GM21423 (cell line): ENCODE results near the gene BBS1.
A peak's percentile ranks its signal among the peaks of the same experiment; 100 is the strongest.

ENCODE experiments used
- ATAC-seq: cut with Tn5 transposase; IDR thresholded peaks from one replicate; pipeline ENCODE4 v1.9.1; 2021; ENCODE audit warnings: mild to moderate bottlenecking, moderate library complexity; ENCODE audit not compliant: unreplicated experiment

BBS1 gene

DNA sequence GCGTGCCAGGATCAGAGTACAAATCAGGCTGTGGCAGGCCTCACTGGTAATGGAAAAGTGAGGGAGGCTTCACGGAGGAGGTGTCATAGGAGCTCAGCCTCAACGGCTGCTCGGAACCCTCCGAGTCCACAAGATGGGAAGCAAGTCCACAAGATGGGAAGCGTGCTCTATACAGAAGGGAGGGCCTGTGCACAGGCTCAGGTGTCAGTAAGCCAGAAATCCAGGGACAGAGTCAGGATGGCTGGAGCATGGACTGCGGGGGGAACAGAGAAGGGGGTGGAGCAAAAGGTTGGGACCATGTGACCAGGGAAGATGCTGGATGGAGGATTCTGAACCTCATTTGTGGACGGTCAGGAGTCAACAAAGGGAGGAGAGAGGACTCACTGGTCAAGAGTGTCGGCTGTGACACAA is 33.6 kb upstream of the BBS1 start:
- no peak for ATAC-seq

DNA sequence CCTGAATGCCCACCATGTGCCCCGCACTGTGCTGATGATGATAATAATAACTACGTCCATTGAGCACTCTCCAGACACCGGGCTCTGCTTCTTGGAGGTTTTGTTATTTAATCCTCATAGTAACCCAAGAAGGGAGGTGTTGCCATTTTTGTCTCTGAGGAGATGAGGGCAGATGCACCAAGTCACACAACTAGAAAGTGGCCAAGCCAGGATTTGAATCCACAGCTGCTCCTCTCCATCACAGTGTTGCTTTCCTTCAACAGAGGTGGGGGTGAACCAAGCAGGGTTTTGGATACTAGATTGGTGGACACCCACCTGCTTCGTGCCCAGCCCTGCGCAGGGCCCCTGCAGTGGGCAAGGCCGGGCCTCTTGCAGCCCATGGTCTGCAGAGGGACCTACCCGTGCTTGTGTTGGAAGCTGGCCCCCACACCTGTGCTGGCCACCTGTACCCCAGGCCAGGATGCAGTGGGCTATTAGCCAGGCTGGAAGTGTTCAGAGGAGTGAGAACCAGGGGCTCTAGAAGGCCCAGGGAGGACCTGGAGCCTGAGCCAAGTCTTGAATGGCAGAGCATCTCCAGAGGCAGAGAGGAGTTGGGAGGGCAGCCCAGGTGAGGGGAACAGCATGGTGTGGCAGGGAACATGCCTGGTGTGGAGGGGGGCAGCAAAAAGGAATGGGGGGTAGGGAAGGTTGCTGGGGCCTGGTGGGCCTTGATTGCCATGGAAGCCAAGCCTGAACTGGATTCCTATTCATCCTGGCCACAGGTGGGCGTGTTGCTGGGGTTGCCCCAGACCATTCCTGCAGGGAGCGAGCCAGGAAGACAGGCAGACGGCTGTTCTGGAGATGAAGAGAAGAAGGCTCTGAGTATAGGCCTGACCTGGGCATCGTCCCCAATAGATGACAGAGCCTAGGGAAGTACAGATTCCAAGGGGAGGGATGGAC is 32.9 kb upstream of the BBS1 start:
- ATAC-seq: no peak

DNA sequence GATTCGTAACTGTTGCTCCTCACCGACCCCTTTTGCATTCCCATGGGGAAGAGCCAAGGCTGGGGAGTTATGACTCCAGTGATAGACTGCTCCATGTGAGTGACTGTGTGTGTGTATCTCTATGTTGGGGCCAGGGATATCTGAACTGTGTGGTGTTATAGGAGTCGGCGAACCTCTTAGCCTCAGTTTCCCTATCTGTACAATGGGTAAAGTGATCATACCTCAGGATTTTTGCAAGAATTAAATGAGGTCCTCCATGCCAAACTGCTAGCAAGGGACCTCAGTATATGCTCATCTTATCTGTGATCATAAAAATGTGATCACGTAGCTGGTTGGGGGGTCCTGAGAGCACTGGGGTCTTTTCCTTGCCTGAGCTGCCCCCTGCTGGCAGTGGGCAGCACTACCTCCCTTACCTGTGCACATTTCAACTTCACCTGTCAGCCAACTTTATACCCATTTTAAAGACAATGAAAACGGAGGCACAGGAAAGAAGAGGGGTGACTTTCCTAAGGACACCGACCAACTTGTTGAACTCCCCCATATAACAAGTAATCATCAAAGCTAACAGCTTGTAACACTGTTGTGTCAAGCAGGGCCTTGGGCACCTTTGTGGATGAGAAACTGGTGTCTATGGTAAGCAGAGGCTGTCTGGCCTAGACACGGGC is 31.6 kb upstream of the BBS1 start:
- no peak for ATAC-seq

DNA sequence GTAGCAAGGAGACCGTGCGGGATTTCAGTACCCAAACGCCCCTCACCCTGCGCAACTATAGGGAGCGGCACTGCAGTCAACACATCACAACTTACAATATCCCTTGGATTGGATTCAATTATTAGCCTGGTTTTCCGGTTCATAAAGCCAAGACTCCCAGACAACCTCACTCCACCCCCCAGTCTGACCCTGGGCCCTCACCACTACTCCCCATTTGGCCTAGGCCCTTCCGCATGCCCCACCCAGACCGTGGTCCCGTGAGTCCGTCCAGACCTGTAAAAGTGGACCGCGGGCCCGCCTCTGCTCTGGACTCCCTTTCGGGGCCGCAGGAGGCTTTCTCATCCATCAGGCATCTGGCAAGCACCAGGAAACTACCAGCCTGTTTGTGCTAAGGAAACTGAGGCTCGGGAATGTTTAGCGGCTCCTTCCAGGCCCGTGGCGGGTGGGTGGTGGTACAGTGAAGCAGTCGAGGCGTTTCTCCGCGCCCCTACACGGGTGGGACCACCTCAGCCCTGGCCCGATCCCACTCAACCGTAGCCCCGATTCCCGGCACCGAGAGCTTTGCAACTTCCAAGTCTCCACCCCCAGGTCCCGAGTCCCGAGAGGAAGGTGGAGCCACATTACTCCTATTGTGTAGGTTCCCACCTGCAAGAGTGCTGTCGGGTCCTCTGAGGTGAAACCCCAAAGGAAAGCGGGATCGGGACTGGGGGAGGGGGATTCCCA is 30.9 kb upstream of the BBS1 start:
- ATAC-seq: no peak

DNA sequence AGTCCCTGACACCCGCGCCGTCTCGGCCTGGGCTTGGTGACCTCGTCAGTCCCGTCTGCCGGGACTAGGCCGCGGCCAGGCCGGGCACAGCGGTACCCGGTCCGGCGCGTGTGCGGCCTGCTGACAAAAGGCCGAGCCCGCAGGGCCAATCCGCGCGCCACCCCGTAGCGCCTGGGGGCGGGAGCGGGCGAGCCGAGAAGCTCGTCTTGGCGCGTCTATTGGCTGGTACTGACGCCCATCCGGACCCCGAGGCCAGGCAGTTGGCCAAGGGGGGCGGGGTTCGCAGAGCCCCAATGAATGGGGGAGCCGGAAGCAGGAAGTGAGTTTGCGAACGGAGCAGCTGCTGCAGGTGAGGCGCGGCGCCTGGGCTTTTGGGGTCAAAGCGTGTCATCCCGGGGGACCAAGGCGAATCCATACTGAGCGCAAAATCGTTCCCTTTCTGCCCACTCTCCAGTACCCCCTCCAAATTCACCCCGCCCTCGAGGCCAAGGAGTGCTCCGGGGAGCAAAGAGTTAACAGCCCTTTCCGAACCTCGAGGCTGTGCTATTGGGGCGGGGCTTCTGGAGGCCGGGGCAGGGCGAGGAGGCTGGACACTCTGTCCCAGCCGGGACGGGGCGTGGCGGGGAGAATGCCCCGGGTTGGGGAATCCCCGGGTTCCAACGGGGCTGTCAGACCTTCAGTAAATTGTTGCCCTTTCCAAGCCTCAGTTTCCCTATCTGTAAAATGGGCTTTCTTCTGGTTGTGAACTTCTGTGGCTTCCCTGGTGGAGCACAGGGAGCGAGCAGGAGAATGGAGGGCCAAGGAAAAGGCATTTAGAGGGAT is 30.1 kb upstream of the BBS1 start, which contains the start of gene DPP3:
TSS of gene DPP3 (plus strand) at position 318 of the 822 bp plus-strand sequence. CDS start 1,767 bp downstream, outside the sequence.
- peak; percentile 88 for ATAC-seq

DNA sequence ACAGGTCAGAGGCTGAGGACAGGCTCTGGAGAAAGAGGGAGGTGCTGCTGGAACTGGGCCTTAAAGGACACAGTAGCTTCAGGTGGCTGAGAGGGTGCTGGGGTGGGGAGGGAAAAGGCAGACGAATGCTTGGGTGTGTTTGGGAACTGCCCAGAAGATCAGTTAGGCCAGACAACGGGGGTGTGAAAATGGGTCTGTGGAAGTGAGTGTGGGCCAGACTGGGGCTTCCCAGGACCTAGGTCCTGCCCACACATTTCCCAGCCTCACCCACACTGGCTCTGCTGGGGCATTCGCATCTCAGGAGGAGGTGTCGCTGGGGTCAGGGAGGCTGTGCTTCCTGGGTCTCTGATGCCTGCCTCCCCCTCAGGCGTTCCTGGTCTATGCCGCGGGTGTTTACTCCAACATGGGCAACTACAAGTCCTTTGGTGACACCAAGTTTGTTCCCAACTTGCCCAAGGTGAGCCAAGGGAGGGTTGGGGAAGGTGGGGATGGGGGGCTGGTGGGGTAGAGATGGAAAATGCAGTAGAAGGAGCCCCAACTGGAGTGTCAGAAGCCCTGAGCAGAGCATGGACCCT is 25.5 kb upstream of the BBS1 start:
- ATAC-seq: no peak

DNA sequence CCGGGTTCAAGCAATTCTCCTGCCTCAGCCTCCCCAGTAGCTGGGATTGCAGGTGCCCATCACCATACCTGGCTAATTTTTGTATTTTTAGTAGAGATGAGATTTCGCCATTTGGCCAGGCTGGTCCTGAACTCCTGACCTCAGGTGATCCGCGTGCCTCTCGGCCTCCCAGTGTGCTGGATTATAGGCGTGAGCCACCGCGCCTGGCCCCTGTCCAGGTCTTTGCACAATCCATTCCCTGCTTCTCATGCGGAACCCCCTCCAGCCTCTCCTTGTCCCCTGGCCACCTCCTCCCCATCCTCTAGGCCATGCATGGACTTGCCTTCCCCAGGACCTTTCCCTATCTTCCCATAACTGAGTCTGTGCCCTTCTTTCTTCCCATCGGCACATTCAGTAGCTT is 21.5 kb upstream of the BBS1 start:
- no peak for ATAC-seq

DNA sequence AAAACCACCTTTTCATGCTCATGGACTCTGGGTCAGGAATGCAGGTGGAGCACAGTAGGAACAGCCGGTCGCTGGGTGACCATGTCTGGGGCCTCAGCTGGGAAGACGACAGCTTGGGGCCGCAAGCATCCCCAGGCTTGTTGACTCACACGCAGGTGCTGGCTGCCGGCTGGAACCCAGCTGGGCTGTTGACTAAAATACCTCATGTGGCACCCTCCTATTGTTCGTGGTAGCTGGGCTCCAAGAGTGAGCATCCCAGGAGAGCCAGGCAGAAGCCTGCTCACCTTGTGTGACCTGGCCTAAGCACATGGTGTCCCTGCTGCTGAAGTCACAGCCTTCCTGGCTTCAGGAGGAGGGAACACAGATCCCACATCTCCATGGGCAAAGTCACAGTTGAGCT is 20.8 kb upstream of the BBS1 start:
- ATAC-seq: no peak

DNA sequence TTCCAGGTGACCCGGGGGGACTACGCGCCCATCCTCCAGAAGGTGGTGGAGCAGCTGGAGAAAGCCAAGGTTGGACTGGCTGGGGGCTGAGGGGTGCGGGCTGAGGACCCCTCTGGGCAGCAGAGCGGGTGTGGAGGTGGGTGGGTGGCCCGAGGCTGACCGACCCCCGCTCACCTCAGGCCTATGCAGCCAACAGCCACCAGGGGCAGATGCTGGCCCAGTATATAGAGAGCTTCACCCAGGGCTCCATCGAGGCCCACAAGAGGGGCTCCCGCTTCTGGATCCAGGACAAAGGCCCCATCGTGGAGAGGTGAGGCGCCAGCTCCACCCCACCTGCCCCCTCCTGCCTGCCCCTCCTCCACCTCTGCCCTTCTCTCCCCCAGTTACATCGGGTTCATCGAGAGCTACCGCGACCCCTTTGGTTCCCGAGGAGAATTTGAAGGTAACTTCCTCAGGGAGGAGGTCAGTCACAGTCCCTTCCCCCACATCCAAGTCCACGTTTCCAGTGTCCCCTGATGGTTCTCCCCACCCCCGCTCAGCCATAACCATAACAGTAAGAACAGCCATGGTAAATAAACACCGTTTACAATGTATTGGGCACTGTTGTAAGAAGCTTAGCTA is 19.0 kb upstream of the BBS1 start:
- ATAC-seq: no peak

DNA sequence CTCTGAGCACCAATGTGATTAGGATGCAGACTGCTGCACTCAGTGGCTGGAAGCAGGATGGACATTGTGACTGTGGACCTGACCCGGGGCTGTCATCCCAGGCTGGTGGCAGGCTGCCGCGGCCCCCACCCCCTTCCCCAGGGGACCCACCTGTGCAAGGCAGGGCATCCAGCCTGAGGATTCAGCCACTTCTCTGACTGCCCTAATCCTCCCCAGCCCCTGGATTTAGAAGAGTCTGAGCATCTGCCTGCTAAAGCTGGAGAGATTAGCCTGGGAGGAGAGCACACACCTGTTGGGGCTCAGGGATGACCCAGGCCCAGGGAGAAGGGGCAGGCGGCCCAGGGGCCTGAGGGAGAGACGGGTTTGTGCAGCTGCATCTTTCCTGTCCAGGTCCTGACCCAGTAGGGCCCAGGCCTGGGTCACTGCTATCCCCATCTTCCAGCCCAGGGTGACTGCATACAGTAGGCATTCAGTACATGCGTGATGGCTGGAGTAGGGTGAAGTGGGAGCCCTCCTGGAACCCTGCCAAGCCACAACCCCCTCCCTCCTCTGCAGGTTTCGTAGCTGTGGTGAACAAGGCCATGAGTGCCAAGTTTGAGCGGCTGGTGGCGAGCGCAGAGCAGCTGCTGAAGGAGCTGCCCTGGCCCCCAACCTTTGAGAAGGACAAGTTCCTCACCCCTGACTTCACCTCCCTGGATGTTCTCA is 18.1 kb upstream of the BBS1 start:
- no peak for ATAC-seq

DNA sequence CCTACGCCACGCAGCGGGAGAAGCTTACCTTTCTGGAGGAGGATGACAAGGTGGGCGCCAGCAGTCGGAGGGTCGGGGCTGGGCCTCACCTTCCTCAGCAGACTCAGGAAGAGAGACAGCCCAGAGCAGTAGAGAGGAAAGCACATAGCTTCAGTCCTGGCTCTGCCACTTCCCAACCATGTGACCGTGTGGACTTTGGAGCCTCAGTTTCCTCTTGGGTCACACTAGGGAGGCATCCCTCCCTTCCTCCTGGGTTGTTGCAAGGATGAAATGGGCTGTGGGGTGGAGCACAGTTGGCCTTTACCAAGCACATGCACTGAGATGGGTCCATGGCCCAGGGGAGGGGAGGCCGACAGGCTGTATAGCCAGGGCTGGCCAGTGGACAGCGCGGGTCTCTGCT is 17.3 kb upstream of the BBS1 start:
- ATAC-seq: no peak

DNA sequence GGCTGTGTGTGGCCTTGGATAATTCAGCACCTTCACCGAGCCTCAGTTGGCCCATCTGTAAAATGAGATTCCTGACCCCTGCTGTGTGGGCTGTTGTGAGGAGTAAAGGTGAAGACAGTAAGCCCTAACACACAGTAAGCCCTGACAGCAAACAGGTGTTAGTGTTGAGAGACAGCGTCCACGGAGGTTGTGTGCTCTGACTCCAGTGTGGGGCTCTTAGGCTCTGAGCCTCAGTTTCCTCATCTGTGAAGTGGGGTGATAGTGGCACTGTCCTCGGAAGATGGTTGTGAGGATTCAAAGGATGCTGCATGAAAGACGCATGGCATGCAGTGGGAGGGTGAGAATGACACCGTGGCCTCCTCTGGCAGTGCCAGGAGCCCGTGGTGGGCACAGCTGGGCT is 16.0 kb upstream of the BBS1 start:
- ATAC-seq: no peak

DNA sequence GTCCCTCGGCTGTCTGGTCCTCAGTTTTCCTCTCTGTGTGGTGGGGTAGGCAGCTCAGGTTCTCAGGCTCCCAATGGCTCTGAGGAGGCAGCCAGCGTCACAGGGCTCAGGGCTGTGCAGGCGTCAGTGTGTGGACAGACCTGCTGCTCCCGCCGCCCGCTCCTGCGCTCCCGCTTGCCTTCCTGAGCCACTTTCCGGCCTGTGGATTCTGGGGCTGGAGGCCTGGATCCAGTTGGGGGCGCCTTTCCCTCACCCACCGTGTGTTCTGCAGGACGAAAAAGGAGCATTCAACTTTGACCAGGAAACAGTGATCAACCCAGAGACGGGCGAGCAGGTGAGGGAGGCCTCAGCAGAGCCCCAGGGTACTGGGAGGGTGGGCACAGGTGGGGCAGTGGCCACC is 15.5 kb upstream of the BBS1 start:
- ATAC-seq: no peak

DNA sequence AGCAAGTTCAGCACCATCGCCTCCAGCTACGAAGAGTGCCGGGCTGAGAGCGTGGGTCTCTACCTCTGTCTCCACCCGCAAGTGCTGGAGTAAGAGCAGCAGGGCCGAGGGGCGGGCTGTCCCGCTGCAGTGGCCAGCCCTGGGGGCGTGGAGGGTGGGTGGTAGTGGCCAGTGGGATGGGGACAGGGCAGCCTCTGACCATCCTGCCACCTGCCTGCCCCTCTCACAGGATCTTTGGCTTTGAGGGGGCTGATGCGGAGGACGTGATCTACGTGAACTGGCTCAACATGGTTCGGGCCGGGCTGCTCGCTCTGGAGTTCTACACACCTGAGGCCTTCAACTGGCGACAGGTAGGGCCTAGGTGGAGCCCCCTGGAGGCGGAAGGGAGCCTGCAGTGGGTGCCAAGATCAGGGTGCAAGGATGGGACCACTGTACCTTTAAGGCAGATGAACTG is 15.0 kb upstream of the BBS1 start:
- ATAC-seq: no peak

DNA sequence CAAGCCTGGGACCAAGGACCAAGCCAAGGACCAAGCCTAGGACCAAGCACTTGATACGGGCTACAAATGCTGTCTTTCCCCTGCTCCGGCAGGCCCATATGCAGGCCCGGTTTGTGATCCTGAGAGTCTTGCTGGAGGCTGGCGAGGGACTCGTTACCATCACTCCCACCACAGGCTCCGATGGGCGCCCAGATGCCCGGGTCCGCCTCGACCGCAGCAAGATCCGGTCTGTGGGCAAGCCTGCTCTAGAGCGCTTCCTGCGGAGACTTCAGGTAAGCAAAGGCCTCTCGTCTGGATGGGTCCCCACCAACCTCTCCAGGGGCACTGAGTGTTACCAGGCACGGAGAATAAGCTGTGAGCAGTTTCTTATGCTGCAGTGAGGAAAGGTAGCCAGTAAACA is 13.2 kb upstream of the BBS1 start:
- ATAC-seq: no peak

DNA sequence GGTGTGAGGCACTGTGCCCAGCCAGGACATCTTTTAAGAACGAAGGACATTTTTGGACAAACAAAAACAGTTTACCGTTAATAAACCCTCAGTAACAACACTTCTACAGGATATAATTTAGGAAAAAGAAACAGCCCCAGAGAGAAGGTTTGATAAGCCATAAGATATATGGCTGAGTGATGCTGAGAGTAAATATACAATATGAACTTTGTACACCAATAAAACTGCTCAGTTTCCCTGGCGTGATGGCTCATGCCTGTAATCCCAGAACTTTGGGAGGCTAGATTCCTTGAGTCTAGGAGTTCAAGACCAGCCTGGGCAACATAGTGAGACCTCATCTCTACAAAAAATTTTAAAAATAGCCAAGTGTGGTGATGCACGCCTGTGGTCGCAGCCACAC is 11.9 kb upstream of the BBS1 start:
- ATAC-seq: no peak

DNA sequence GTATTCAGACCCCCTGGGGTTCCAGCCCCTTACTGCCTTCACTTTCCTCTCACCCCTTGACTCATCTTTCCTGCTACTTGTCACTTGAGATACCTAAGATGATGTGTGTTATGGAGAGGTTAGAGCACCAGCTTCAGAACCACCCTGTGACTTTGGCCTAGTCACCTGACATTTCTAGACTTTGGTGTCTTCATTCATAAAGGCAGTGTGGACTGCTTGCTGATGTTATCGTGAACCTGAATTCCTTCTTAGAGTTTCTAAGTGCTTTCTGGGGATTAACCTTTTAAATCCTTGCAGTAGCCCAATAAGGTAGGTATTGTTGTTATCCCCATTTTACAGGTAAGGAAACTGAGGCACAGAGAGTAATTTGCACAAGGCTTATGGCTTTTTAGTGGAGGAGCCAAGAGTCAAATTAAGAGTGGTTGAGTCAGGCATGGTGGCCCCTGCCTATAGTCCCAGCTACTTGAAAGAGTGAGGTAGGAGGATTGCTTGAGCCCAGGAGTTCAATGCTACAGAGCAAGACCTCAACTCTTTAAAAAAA is 5.1 kb upstream of the BBS1 start:
- ATAC-seq: no peak

DNA sequence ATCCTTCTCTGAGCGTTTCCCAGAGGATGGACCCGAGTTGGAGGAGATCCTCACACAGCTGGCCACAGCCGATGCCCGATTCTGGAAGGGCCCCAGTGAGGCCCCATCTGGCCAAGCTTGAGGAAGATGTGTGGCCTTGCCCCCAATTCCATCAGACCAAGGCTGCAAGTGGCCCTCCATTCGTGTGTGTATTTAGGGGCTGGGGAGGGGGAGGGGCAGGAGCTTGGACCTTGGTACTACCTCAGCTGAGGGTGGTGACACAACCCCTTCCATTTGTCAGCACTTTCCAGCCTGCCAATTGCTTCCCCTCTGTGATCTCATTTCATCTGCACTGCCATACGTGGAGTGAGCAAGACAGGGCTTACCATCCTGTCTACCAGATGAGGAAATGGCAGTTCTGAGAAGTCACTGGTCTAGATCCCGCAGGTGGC is 1.3 kb upstream of the BBS1 start:
- no peak for ATAC-seq

DNA sequence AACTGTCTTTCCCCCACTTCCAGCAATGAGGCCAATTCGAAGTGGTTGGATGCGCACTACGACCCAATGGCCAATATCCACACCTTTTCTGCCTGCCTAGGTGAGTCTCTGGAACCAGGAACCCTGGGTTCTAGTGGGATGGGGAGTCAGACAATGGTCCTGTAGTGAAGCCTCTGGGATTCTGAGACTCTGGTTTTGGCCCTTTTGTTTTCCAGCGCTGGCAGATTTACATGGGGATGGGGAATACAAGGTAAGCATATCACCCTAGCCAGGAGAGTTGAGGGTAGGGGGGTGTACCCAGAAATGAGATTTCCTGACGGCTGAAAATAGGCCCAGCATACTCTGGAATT is 530 bp downstream of the BBS1 start:
- ATAC-seq: no peak
